Measurements from ENCODE around the gene RAPGEF3.

The RAPGEF3 gene

GRCh38 chr12:47755655-47756562 lies 2.8 kb downstream of the RAPGEF3 start:
- no peak for DNase-seq

GRCh38 chr12:47754881-47755280 lies 3.8 kb downstream of the RAPGEF3 start:
- DNase-seq: no peak

GRCh38 chr12:47754126-47754525 lies 4.6 kb downstream of the RAPGEF3 start:
- no peak for DNase-seq

- DNase-seq: no peak
Measured at GRCh38 chr12:47753021-47754001, 5.4 kb downstream of the RAPGEF3 start.

- no peak for DNase-seq
Measured at GRCh38 chr12:47752552-47752951, 6.1 kb downstream of the RAPGEF3 start.

- no peak for DNase-seq
Measured at GRCh38 chr12:47752121-47752520, 6.6 kb downstream of the RAPGEF3 start.

GRCh38 chr12:47751561-47751960 lies 7.1 kb downstream of the RAPGEF3 start:
- DNase-seq: no peak

GRCh38 chr12:47750916-47751470 lies 7.7 kb downstream of the RAPGEF3 start:
- DNase-seq: no peak

- no peak for DNase-seq
Measured at GRCh38 chr12:47750229-47750798, 8.4 kb downstream of the RAPGEF3 start.

GRCh38 chr12:47748899-47749298 lies 9.8 kb downstream of the RAPGEF3 start:
- no peak for DNase-seq

- DNase-seq: no peak
Measured at GRCh38 chr12:47748507-47748828, 10.2 kb downstream of the RAPGEF3 start.

- DNase-seq: no peak
Measured at GRCh38 chr12:47747596-47748506, 10.8 kb downstream of the RAPGEF3 start.

- no peak for DNase-seq
Measured at GRCh38 chr12:47747126-47747525, 11.6 kb downstream of the RAPGEF3 start.

GRCh38 chr12:47746523-47746922 lies 12.2 kb downstream of the RAPGEF3 start:
- DNase-seq: no peak

GRCh38 chr12:47746073-47746472 lies 12.6 kb downstream of the RAPGEF3 start:
- DNase-seq: no peak

- no peak for DNase-seq
Measured at GRCh38 chr12:47745485-47746041, 13.1 kb downstream of the RAPGEF3 start.

GRCh38 chr12:47744778-47745436 lies 13.8 kb downstream of the RAPGEF3 start:
- no peak for DNase-seq

GRCh38 chr12:47744005-47744651 lies 14.6 kb downstream of the RAPGEF3 start:
- DNase-seq: peak; percentile 71

- DNase-seq: no peak
Measured at GRCh38 chr12:47743311-47743860, 15.3 kb downstream of the RAPGEF3 start.

GRCh38 chr12:47742253-47742825 lies 16.3 kb downstream of the RAPGEF3 start:
- DNase-seq: peak; percentile 78

Measured in activated T-cell treated with anti-CD3 and anti-CD28 coated beads, Interleukin-2, amount 50 U/mL, for 1 hour (primary cell).